ENCODE measurements around the gene MBNL1.

Gene MBNL1

GRCh38 chr3:152496286-152496685, 227.6 kb downstream of the MBNL1 start:
- peak overlapping the region; percentile 76 for H3K4me3 Mint-ChIP-seq
- no peaks in the 10 kb centered on the region for H3K27me3 Mint-ChIP-seq
- peak overlapping the region; percentile 89 for H3K27ac Mint-ChIP-seq
- peaks cover 2% of the 10 kb centered on the region for H3K9me3 Mint-ChIP-seq
- H3K36me3 Mint-ChIP-seq = peaks cover 5% of the 10 kb centered on the region
- peak; percentile 44 for ATAC-seq
- peaks cover 51% of the 10 kb centered on the region for H3K4me1 Mint-ChIP-seq

GRCh38 chr3:152496716-152497115, 228.0 kb downstream of the MBNL1 start:
- peaks cover 6% of the 10 kb centered on the region for H3K36me3 Mint-ChIP-seq
- peaks cover 2% of the 10 kb centered on the region for H3K9me3 Mint-ChIP-seq
- H3K27me3 Mint-ChIP-seq = no peaks in the 10 kb centered on the region
- H3K27ac Mint-ChIP-seq = peak overlapping the region; percentile 89
- peak overlapping the region; percentile 76 for H3K4me3 Mint-ChIP-seq
- H3K4me1 Mint-ChIP-seq = peaks cover 51% of the 10 kb centered on the region
- ATAC-seq = peak; percentile 89

- no peak for ATAC-seq
- Mint-ChIP-seq H3K27ac (peak overlapping the region; percentile 89), H3K4me1 (peaks cover 51% of the 10 kb centered on the region), H3K27me3 (no peaks in the 10 kb centered on the region), H3K9me3 (peaks cover 6% of the 10 kb centered on the region), H3K4me3 (no peak overlapping the region), H3K36me3 (peaks cover 13% of the 10 kb centered on the region)
These were observed 228.7 kb downstream of the MBNL1 start for GRCh38 chr3:152497457-152497856.

GRCh38 chr3:152497890-152498289, 229.2 kb downstream of the MBNL1 start:
- peaks cover 7% of the 10 kb centered on the region for H3K9me3 Mint-ChIP-seq
- no peak overlapping the region for H3K4me3 Mint-ChIP-seq
- peaks cover 51% of the 10 kb centered on the region for H3K4me1 Mint-ChIP-seq
- H3K27me3 Mint-ChIP-seq = no peaks in the 10 kb centered on the region
- no peak for ATAC-seq
- peak overlapping the region; percentile 89 for H3K27ac Mint-ChIP-seq
- peaks cover 16% of the 10 kb centered on the region for H3K36me3 Mint-ChIP-seq

GRCh38 chr3:152499791-152500385, 231.2 kb downstream of the MBNL1 start:
- Mint-ChIP-seq H3K27me3 (no peaks in the 10 kb centered on the region), H3K4me1 (peaks cover 64% of the 10 kb centered on the region)

GRCh38 chr3:152505926-152506325, 237.2 kb downstream of the MBNL1 start:
- H3K27ac Mint-ChIP-seq = peak overlapping the region; percentile 57
- peaks cover 31% of the 10 kb centered on the region for H3K36me3 Mint-ChIP-seq
- peak overlapping the region; percentile 61 for H3K4me3 Mint-ChIP-seq
- peaks cover 47% of the 10 kb centered on the region for H3K4me1 Mint-ChIP-seq
- ATAC-seq = peak; percentile 95
- H3K9me3 Mint-ChIP-seq = peaks cover 9% of the 10 kb centered on the region
- H3K27me3 Mint-ChIP-seq = no peaks in the 10 kb centered on the region

More at GRCh38 chr3:152499791-152500385, 231.2 kb downstream of the MBNL1 start:
- Mint-ChIP-seq H3K36me3 (peaks cover 31% of the 10 kb centered on the region), H3K27ac (peak overlapping the region; percentile 85), H3K9me3 (peaks cover 9% of the 10 kb centered on the region), H3K4me3 (peak overlapping the region; percentile 32)
- ATAC-seq = no peak

GRCh38 chr3:152508705-152509104, 240.0 kb downstream of the MBNL1 start:
- no peak overlapping the region for H3K4me3 Mint-ChIP-seq
- no peaks in the 10 kb centered on the region for H3K27me3 Mint-ChIP-seq
- H3K4me1 Mint-ChIP-seq = peaks cover 56% of the 10 kb centered on the region
- H3K36me3 Mint-ChIP-seq = peaks cover 10% of the 10 kb centered on the region
- H3K9me3 Mint-ChIP-seq = no peaks in the 10 kb centered on the region
- H3K27ac Mint-ChIP-seq = peak overlapping the region; percentile 58
- no peak for ATAC-seq

- ATAC-seq = peak; percentile 88
- Mint-ChIP-seq H3K9me3 (no peaks in the 10 kb centered on the region), H3K27me3 (no peaks in the 10 kb centered on the region), H3K36me3 (no peaks in the 10 kb centered on the region), H3K27ac (peak overlapping the region; percentile 83), H3K4me3 (peak overlapping the region; percentile 18), H3K4me1 (peaks cover 55% of the 10 kb centered on the region)
These were observed 243.2 kb downstream of the MBNL1 start for GRCh38 chr3:152511904-152512303.

- Mint-ChIP-seq H3K4me1 (peaks cover 61% of the 10 kb centered on the region), H3K27ac (peak overlapping the region; percentile 83), H3K4me3 (no peak overlapping the region), H3K36me3 (no peaks in the 10 kb centered on the region), H3K9me3 (no peaks in the 10 kb centered on the region), H3K27me3 (no peaks in the 10 kb centered on the region)
- peak; percentile 15 for ATAC-seq
These were observed 244.7 kb downstream of the MBNL1 start for GRCh38 chr3:152513301-152513960.
